Esophagus (tissue), 2 donors: ENCODE results near the gene CYP1B1. TPM values are rescaled to one million over a fixed set of nuclear protein-coding genes. Genes with fewer than 3 reads are reported as not detected.

ENCODE experiments used
- H3K27ac ChIP-seq, 2 donors: one replicate each; pipeline ENCODE4 v1.5.1; 2013; ENCODE audit warnings: low read depth in 2 of 2, mild to moderate bottlenecking in 2 of 2, inconsistent platforms in 1 of 2, low read length in 1 of 2, moderate library complexity in 1 of 2
- H3K27me3 ChIP-seq, 2 donors: one replicate each; pipeline ENCODE4 v1.6.1; 2013; ENCODE audit warnings: low read length in 2 of 2, control low read depth in 1 of 2, mild to moderate bottlenecking in 1 of 2; ENCODE audit not compliant: insufficient read depth in 2 of 2, control insufficient read depth in 1 of 2
- H3K36me3 ChIP-seq, 2 donors: one replicate each; pipeline ENCODE4 v1.6.1; 2013; ENCODE audit warnings: low read length in 1 of 2; ENCODE audit not compliant: control insufficient read depth in 2 of 2, insufficient read depth in 2 of 2
- H3K4me1 ChIP-seq, 2 donors: one replicate each; pipeline ENCODE4 v1.6.1; 2013; ENCODE audit warnings: low read length in 1 of 2; ENCODE audit not compliant: control insufficient read depth in 2 of 2, insufficient read depth in 2 of 2
- H3K4me3 ChIP-seq, 2 donors: one replicate each; pipeline ENCODE4 v1.5.1; 2013; ENCODE audit warnings: low read length in 2 of 2, mild to moderate bottlenecking in 2 of 2, low read depth in 1 of 2, moderate library complexity in 1 of 2
- H3K9me3 ChIP-seq, 2 donors: one replicate each; pipeline ENCODE4 v1.6.1; 2013; ENCODE audit warnings: mild to moderate bottlenecking in 2 of 2, low read depth in 1 of 2, low read length in 1 of 2, moderate library complexity in 1 of 2; ENCODE audit not compliant: control insufficient read depth in 2 of 2, insufficient read depth in 1 of 2
- WGBS, 2 donors: extraction: QIAGEN DNeasy Blood & Tissue Kit; methylation state at CpG; one replicate each; pipeline ENCODE4 v1.1.7; 2013; 5-methylcytosine and 5-hydroxymethylcytosine counted together
- polyA plus RNA-seq, 2 donors: library from polyadenylated mRNA; stranded (reverse); fragments of 200-250 nt; gene quantifications; one replicate each; pipeline ENCODE4 v1.2.3, GENCODE V29; 2013
- donor health status: healthy with polysubstance abuse.
- donor health status: Bipolar disorder and iron deficiency.

CYP1B1 gene
- 1 to 10 TPM; 1.5 to 8.4 TPM for polyA plus RNA-seq

- WGBS, 2 donors, result 3 to 5% methylated on average over 46 of the region's 46 CpGs
- peaks cover 0 to 6% of the 10 kb centered on the region in 2 donors for H3K27me3 ChIP-seq
These were observed at the start of gene CYP1B1 for GRCh38 chr2:38075507-38076151. TSS of gene CYP1B1 (minus strand) at chr2:38076151. CDS start at chr2:38075388, 763 bp downstream.

GRCh38 chr2:38125007-38125406 lies 49.1 kb upstream of the CYP1B1 start:
- Histone ChIP-seq H3K9me3 (peaks cover 3% of the 10 kb centered on the region in 2 donors), H3K4me1 (no peaks in the 10 kb centered on the region), H3K4me3 (no peak overlapping the region), H3K36me3 (peaks cover 0 to 2% of the 10 kb centered on the region in 2 donors), H3K27ac (no peak overlapping the region), H3K27me3 (no peaks in the 10 kb centered on the region)
- WGBS, 2 donors, result 91 to 94% methylated on average over 5 of the region's 5 CpGs

More at GRCh38 chr2:38075507-38076151, at the start of gene CYP1B1:
- H3K27ac ChIP-seq, result peak within 1 kb of the TSS; percentile 87 to 93
- H3K9me3 ChIP-seq, result peaks cover 0 to 8% of the 10 kb centered on the region in 2 donors
- H3K36me3 ChIP-seq, result no peaks in the 10 kb centered on the region
- peaks cover 15 to 20% of the 10 kb centered on the region in 2 donors for H3K4me1 ChIP-seq
- H3K4me3 ChIP-seq, result peak within 1 kb of the TSS; percentile 49 to 52

- H3K4me1 ChIP-seq, result no peaks in the 10 kb centered on the region
- peaks cover 0 to 2% of the 10 kb centered on the region in 2 donors for H3K27me3 ChIP-seq
- no peak overlapping the region for H3K27ac ChIP-seq
- 63 to 90% methylated on average over 1 of the region's 1 CpG for WGBS, 2 donors
- no peak overlapping the region for H3K4me3 ChIP-seq
- H3K9me3 ChIP-seq, result peaks cover 3% of the 10 kb centered on the region in 2 donors
- peaks cover 0 to 2% of the 10 kb centered on the region in 2 donors for H3K36me3 ChIP-seq
These were observed 48.0 kb upstream of the CYP1B1 start for GRCh38 chr2:38123911-38124310.

- Histone ChIP-seq H3K27me3 (peaks cover 0 to 2% of the 10 kb centered on the region in 2 donors), H3K9me3 (peaks cover 2% of the 10 kb centered on the region in 2 donors), H3K4me1 (no peaks in the 10 kb centered on the region), H3K4me3 (no peak overlapping the region), H3K27ac (no peak overlapping the region), H3K36me3 (peaks cover 0 to 2% of the 10 kb centered on the region in 2 donors)
- 45 to 62% methylated on average over 7 of the region's 7 CpGs for WGBS, 2 donors
These were observed 46.4 kb upstream of the CYP1B1 start for GRCh38 chr2:38122344-38122743.

- Histone ChIP-seq H3K36me3 (peaks cover 0 to 2% of the 10 kb centered on the region in 2 donors), H3K4me1 (no peaks in the 10 kb centered on the region), H3K9me3 (no peaks in the 10 kb centered on the region), H3K27ac (no peak overlapping the region), H3K27me3 (peaks cover 0 to 2% of the 10 kb centered on the region in 2 donors), H3K4me3 (no peak overlapping the region)
- 66 to 73% methylated on average over 2 of the region's 2 CpGs for WGBS, 2 donors
These were observed 45.5 kb upstream of the CYP1B1 start for GRCh38 chr2:38121481-38121880.

GRCh38 chr2:38120829-38121228 lies 44.9 kb upstream of the CYP1B1 start:
- WGBS, 2 donors, result 62 to 85% methylated on average over 5 of the region's 5 CpGs
- no peak overlapping the region for H3K27ac ChIP-seq

GRCh38 chr2:38120264-38120592 lies 44.3 kb upstream of the CYP1B1 start:
- H3K36me3 ChIP-seq, result peaks cover 0 to 2% of the 10 kb centered on the region in 2 donors
- H3K27me3 ChIP-seq, result peaks cover 0 to 2% of the 10 kb centered on the region in 2 donors
- H3K4me1 ChIP-seq, result no peaks in the 10 kb centered on the region
- no peaks in the 10 kb centered on the region for H3K9me3 ChIP-seq
- no peak overlapping the region for H3K4me3 ChIP-seq
- WGBS, 2 donors, result 79 to 85% methylated on average over 2 of the region's 2 CpGs
- H3K27ac ChIP-seq, result no peak overlapping the region

More at GRCh38 chr2:38120829-38121228, 44.9 kb upstream of the CYP1B1 start:
- Histone ChIP-seq H3K36me3 (peaks cover 0 to 2% of the 10 kb centered on the region in 2 donors), H3K4me1 (no peaks in the 10 kb centered on the region), H3K27me3 (peaks cover 0 to 2% of the 10 kb centered on the region in 2 donors), H3K9me3 (no peaks in the 10 kb centered on the region), H3K4me3 (no peak overlapping the region)

GRCh38 chr2:38116762-38117161 lies 40.8 kb upstream of the CYP1B1 start:
- H3K27me3 ChIP-seq, result peaks cover 0 to 2% of the 10 kb centered on the region in 2 donors
- H3K9me3 ChIP-seq, result no peaks in the 10 kb centered on the region
- no peaks in the 10 kb centered on the region for H3K4me1 ChIP-seq
- H3K36me3 ChIP-seq, result no peaks in the 10 kb centered on the region
- no peak overlapping the region for H3K4me3 ChIP-seq
- WGBS, 2 donors, result 46 to 64% methylated on average over 3 of the region's 3 CpGs
- H3K27ac ChIP-seq, result no peak overlapping the region

- Histone ChIP-seq H3K27ac (no peak overlapping the region), H3K9me3 (no peaks in the 10 kb centered on the region), H3K27me3 (peaks cover 0 to 2% of the 10 kb centered on the region in 2 donors), H3K4me3 (no peak overlapping the region), H3K36me3 (no peaks in the 10 kb centered on the region), H3K4me1 (peaks cover 0 to 3% of the 10 kb centered on the region in 2 donors)
- WGBS, 2 donors, result 27 to 34% methylated on average over 8 of the region's 8 CpGs
These were observed 39.5 kb upstream of the CYP1B1 start for GRCh38 chr2:38115216-38116032.
